HK-2 (cell line): ENCODE measurements around the gene HHATL.

Experiments used
- DNase-seq: peaks from one replicate; pipeline ENCODE4 v3.0.0-alpha.2; 2018; ENCODE audit not compliant: unreplicated experiment

HHATL gene

GRCh38 chr3:42702066-42702951, at the start of gene HHATL:
TSS of gene HHATL (minus strand) at chr3:42702798. CDS start at chr3:42700826, 1,972 bp downstream.
- DNase-seq = no peak

GRCh38 chr3:42751609-42752008, 49.0 kb upstream of the HHATL start:
- DNase-seq = no peak

DNA sequence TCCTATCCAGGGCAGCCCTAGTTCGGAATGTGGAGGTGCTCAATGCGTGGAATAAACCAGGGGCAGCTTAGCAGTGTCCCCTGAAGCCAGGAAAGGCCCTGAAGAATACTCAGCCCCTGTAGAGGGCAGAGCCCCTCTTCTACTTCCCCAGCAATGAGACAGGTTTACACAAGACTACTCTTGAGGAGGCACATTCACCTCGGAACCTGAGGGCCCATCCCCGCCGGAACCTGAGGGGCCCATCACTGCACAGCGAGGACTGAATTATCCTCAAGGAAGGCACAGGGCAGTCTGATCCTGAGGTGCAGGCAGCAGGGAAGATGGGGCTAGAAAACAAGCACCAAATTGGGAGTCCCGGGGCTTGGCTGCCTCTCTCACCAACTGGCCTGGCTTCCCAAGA, 48.2 kb upstream of the HHATL start:
- no peak for DNase-seq

DNA sequence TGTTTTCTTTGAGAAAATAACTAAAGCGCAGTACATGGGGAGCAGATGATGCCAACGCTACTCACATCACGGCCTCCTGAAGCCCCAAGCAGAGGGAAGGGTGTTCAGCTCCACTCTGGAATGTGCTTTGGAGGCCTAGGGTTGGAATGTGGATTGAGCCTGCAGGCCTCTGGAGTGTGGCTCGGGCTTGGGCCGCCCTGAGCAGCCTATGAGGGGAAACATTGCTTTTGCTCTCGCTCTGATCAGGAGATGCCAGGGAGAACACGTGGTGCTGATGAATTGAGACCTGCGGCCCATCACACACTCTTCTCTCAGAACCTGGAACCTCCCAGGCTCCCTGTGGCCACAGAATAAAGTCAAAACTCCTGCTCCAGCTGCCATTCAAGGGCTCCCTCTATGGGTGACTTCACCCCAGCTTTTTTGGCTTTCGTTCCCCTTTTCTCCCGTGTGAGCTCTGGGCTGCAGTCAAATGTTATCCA, 47.2 kb upstream of the HHATL start:
- DNase-seq = no peak

DNA sequence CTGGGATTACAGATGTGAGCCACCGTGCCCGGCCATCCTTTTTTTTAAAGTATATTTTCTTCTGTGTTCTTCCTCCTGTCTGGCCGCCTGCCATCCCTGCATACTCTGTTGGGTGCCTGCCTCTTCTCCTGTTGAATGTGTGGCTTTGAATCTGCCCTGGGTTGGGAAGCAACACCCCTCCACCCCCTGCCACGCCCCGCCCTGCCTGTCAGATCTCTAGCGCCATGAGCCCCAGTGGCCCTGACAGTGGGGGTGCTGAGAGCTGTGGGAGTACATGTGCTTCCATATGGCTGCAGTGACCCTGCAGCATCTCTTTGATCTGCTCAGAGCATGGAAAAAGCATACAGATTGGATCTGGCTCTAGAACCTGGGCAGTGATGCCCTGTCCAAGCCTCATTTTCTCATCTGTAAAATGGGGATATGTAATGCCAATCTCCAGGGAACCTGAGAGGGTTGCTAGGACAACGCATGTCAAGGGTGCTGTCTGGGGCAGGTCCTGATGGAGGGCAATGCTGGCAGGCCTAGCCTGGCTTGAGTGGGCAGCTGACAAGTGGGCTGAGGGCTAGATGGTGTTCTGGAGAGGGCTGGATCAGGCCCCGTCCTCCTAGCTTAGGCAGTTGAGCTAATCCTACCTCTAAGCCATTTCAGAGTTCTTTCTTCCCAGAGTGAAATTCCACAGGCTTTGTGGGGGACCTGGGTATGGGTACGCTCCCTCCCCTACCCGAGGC, 46.6 kb upstream of the HHATL start:
- DNase-seq = no peak

GRCh38 chr3:42747581-42747980, 45.0 kb upstream of the HHATL start:
- no peak for DNase-seq

DNA sequence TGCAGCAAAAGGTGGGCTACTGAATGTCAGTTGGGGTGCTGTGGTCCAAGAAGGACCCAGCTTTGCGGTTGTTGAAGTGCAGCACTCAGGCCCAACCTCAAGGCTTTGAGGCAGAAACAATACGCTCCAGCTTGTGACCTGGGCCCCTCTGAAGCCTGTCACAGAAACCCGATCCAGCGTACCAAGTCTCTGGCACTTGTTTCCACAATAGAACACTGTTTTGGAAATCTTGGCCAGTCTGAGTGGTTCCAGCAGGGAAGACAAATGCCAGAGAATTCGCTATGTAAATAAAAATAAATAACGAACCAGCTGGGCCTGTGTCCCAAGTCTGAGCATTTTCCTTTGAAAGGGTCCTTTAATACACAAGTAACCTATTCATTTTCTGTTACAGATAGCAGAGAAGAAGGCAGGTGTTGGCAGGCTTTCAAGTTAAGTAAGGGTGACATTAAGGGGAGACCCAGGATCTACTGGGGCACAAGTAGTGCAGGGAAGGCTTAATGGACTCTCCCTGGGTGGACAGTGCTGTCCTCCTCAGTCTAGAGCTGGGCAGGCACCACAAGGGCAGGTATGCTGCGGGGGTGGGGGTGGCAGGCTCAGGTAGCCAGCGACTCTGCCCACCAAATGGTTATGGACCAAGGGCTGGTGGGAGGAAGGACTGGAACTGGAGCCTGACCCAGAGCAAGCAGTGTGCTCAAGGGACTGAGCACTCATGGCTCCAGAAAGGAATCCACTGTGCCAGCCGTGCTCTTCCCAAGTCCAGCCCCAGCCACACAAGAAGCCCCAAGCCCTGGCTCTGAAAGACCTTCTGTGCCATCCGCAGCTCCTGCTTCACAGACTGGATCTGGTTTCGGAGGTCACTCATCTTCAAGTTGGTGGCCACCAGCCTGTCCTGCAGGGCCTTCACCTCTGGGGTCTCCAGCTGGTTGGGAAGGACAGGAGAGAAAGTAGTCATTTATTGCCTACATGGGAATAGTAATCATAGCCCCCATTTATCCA, 44.2 kb upstream of the HHATL start:
- DNase-seq = no peak

GRCh38 chr3:42745776-42746454, 43.3 kb upstream of the HHATL start:
- no peak for DNase-seq

- no peak for DNase-seq
Observed at GRCh38 chr3:42745291-42745745, 42.7 kb upstream of the HHATL start.

DNA sequence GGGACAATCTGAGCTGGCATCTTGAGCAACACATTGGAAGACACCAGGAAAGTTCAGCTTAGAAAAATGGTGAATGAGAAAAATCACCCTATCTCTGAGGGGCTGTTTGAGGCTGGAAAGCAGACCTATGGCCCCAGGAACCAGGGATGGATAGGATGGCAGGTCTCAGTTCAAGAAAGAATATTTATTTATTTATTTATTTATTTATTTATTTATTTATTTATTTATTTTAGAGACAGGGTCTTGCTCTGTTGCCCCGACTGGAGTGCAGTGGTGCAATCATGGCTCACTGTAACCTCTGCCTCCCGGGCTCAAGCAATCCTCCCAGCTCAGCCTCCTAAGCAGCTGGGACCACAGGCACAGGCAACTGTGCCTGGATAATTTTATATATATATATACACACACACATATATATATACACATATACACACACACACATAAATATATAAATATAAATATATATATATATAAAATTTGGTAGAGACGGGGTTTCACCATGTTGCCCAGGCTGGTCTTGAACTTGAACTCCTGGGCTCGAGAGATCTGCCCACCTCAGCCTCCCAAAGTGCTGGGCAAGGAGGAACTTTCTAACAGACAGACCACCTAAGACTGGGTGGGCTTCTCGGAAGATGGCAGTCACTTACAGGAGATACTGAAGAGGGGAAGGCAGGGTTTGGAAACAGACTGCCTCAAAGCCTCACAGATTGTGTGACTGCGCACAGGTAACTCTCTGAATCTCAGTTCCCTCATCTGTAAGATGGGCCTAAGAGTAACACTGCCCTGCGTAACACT, 40.8 kb upstream of the HHATL start:
- DNase-seq = no peak

- no peak for DNase-seq
Observed at GRCh38 chr3:42742688-42743087, 40.1 kb upstream of the HHATL start.

DNA sequence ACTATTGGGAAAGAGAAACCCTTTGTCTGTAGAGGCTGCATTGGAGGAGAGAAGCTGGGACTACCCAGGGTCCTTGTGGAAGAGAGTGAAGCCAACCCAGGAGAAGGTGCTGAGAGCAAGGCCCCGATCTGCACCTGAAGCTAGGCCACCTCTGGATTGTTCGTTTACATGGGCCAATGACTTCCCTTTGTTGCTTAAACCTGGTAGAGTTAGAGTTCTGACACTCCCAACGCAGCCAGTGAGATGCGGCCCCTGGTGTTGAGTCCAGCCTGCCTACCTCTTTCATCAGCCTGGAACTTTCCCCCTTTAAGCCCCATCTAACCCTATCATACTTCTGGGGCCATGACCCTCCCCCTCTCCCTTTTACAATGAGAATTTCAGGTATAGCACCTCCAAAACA, 39.7 kb upstream of the HHATL start:
- no peak for DNase-seq

- DNase-seq = no peak
Observed at GRCh38 chr3:42741796-42742195, 39.2 kb upstream of the HHATL start.

DNA sequence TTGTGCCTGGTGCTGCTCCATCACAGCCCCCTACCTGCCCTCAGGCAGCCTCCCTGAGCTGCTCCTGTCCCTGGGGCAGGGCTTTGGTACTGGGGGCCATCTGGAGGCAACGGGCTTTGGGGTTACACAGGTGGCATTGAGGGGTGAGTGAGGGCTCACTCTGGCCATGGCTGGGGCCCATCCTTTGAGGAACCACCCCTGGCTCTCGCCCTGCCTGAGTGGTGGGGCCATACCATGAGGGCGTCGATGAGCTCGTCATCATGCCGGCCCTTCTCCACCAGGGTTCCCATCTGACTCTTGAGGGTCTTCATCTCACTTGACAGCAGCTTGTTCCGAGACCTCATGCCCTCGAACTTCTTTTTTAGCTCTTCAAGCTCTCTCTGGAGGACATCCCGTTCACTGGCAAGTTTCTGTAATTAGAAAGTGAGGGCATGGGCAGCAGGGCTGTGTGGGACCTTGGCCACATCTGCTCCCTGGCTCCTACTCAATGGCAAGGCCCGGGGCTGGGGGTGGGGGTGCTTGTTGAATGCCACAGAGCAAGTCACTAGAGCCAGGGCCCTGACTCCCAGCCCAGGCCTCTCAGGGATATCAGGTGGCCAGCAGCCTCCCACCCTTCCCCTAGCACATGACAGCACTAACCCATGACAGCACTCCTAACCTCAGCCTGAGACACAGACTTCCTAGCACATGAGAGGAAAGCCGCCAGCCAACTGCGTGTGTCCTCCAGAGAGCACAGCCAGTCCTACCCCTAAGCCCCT, 37.0 kb upstream of the HHATL start:
- no peak for DNase-seq

GRCh38 chr3:42736531-42736930, 33.9 kb upstream of the HHATL start:
- DNase-seq = no peak

DNA sequence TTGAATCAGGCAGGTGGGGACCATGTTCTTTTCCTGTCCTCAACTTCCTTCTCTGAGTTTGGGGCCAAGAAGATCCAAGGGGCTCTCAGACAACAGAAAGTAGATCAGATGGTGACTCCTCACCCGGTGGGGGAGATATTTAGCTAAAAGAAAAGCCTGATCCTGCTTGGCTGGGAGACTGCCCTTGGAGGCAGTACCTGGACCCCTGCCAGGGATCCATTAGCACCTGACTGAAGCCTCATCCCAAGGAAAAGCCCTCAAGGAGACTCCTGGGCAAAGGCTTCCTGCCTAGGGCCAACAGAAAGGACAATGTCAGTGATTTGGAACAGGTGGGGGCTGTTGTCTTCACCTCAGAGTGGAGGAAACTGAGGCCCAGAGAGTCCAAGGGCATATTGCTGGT, 33.5 kb upstream of the HHATL start:
- no peak for DNase-seq

- no peak for DNase-seq
Observed at GRCh38 chr3:42735615-42736014, 33.0 kb upstream of the HHATL start.

DNA sequence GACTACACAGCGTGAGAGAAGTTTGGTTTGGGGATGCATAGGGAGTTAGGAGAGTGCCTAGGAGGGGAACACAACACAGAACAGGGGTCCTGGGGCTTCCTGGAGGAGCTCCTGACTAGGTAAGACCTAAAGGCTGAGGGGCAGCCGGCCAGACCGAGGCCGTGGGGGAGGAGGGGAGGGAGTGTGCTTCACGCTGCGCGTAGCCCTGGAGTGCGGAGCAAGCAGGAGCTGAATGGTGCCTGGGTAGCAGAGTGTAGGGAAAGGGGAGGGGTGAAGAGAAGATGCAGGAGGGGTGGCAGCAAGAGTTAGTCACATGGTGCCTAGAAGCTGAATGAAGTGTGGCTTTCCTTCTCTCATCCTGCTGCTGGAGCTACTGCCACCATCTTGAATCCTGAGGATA, 32.4 kb upstream of the HHATL start:
- no peak for DNase-seq

DNA sequence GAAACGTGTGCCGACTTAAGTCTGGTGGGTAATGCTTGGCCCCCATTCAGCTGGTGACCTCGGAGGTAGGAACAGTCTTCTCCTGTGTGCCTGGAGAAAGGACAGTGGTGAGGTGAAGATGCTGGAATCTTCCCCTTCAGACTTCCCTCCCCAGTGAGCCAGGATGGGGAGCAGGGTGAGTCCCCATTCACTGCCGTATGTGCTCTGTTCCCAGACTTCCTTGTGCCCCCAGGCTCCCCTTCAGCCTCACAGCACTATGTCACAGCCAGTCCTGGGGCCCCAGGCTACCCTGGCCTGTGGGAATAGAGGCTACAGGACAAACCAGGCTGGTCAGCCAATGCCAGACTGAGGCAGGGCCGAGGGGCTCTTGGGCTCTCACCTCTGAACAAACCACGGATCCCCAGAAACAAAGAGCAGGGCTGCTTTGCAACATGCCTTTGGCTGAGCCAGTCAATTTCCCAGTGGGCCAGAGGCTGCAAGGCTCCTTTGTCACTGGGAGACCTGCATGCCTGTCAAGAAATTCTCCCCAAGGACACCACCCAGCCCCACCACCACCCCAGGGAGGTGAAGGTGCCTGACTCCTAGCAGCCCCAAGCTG, 31.8 kb upstream of the HHATL start:
- DNase-seq = no peak
